Epithelial cell of proximal tubule (primary cell): ENCODE measurements around the gene RXYLT1. TPM values are rescaled to one million over a fixed set of nuclear protein-coding genes. Genes with fewer than 3 reads are reported as not detected.

Experiments used
- DNase-seq: peaks from one replicate; pipeline ENCODE4 v3.0.0-alpha.2; 2011; ENCODE audit warnings: low read depth
- H3K4me3 ChIP-seq: 2 replicates; pipeline ENCODE4 v1.5.1; 2011; ENCODE audit warnings: low read depth, mild to moderate bottlenecking, low read length
- total RNA-seq: library from RNA; depleted of rRNA; stranded (reverse); fragments of >200 nt; gene quantifications from 2 replicates; pipeline ENCODE4 v1.2.3, GENCODE V29; 2015
- TF ChIP-seq, protein P1 (sequence below): conservative IDR thresholded peaks from 2 replicates; pipeline ENCODE4 v1.5.1; 2012; ENCODE audit warnings: low read depth, mild to moderate bottlenecking, low read length

RXYLT1 gene
- total RNA-seq, 1 donor from 2014 or later, result 12.3 TPM

DNA sequence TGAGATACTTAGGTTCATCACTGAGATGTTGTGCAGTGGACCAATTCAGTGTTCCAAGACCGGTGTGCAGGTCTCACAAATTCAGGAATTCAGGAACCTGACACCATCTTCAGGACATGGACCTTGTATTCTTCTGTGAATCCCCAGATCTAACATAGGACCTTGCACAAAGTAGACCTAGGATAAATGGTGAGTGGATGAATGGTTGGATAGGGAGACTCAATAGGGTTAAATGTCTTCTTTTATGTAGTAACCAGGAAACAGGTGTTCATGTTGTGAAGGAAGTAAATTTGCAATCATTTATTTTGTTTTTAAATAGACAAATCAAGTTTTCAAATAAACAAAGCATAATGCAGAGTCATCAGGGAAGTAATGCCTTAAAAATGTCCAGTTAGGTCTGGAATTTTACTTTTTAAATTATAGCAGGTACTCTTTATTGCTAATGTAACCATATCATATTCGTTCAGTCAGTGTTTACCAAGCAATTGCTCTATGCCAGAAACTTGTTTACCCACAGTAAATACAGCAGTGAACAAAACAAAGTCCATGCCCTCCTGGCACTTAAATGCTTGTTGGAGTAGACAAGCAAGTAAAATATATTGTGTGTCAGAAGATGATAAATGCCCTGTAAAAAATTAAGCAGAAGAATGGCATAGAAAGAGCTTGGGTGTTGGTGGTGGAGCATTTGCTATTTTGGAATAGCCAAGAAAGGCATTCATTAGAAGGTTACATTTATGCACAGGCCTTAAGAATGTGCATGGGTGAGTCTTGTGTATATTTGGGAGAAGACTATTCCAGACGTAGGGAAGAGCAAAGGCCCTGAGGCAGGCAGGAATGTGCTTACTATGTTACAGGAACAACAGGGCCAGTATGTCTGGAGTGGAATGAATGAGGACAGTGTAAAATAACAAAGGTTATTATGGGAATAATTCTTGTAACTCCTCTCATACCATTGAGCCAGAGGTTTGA is 26.3 kb downstream of the RXYLT1 start:
- no peak overlapping the region for H3K4me3 ChIP-seq
- DNase-seq, result no peak
- TF ChIP-seq, protein P1, sequence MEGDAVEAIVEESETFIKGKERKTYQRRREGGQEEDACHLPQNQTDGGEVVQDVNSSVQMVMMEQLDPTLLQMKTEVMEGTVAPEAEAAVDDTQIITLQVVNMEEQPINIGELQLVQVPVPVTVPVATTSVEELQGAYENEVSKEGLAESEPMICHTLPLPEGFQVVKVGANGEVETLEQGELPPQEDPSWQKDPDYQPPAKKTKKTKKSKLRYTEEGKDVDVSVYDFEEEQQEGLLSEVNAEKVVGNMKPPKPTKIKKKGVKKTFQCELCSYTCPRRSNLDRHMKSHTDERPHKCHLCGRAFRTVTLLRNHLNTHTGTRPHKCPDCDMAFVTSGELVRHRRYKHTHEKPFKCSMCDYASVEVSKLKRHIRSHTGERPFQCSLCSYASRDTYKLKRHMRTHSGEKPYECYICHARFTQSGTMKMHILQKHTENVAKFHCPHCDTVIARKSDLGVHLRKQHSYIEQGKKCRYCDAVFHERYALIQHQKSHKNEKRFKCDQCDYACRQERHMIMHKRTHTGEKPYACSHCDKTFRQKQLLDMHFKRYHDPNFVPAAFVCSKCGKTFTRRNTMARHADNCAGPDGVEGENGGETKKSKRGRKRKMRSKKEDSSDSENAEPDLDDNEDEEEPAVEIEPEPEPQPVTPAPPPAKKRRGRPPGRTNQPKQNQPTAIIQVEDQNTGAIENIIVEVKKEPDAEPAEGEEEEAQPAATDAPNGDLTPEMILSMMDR, result no peak

DNA sequence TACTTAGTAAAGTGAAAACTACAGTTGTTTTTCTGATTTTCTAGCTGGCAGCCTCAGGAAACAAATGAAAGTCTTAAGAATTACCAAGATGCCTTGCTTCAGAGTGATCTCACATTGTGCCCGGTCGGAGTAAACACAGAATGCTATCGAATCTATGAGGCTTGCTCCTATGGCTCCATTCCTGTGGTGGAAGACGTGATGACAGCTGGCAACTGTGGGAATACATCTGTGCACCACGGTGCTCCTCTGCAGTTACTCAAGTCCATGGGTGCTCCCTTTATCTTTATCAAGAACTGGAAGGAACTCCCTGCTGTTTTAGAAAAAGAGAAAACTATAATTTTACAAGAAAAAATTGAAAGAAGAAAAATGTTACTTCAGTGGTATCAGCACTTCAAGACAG is 28.9 kb downstream of the RXYLT1 start:
- no peak for DNase-seq
- H3K4me3 ChIP-seq, result no peak overlapping the region
- TF ChIP-seq, protein P1, result no peak

DNA sequence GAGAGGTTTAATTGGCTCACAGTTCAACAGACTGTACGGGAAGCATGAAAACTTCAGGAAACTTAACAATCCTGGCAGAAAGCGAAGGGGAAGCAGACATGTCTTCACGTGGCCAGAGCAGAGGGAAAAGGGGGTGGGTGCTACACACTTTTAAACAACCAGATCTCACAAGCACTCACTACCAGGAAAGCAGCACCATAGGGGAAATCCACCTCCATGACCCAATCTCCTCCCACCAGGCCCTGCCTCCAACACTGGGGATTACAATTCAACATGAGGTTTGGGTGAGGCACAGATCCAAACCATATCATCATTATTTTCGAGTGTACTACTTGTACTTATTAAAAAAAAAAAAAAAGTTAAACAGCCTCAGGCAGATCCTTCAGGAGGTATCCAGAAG is 29.9 kb downstream of the RXYLT1 start:
- no peak for DNase-seq
- no peak overlapping the region for H3K4me3 ChIP-seq
- TF ChIP-seq, protein P1, result no peak

DNA sequence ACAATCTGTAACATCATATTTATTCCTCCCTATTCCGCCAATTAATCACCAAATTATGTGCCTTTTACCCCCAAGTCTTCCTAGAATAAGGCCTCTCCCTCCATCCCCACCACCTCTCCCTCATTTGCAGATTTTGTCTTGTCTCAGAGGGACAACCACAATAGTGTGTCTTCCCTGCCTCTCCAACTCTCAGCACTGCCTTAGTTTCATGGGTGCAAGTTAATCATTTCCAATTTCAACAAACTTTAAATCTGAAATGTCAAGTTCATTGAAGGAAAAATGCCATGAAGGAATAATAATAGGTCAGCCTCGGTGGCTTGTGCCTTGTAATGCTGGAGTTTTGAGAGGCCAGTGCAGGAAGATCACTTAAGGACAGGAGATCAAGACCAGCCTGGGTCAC is 31.6 kb downstream of the RXYLT1 start:
- no peak for DNase-seq
- no peak overlapping the region for H3K4me3 ChIP-seq
- TF ChIP-seq, protein P1, result no peak

DNA sequence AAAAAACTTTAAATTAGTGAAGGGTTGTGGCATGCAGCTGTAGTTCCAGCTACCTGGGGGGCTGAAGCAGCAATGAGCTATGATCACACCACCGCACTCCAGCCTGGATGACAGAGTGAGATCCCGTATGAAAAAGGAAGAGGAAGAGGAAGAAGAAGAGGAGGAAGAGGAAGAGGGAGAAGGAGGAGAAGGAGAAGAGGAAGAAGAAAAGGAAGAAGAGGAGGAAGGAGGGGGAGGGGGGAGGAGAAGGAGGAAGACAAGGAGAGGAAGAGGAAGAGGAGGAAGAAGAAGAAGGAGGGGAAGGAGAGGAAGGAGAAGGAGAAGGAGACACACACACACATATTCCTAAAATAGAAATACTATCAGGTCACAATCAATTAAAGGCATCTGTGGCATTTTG is 32.0 kb downstream of the RXYLT1 start:
- TF ChIP-seq, protein P1, result no peak
- H3K4me3 ChIP-seq, result no peak overlapping the region
- DNase-seq, result no peak

DNA sequence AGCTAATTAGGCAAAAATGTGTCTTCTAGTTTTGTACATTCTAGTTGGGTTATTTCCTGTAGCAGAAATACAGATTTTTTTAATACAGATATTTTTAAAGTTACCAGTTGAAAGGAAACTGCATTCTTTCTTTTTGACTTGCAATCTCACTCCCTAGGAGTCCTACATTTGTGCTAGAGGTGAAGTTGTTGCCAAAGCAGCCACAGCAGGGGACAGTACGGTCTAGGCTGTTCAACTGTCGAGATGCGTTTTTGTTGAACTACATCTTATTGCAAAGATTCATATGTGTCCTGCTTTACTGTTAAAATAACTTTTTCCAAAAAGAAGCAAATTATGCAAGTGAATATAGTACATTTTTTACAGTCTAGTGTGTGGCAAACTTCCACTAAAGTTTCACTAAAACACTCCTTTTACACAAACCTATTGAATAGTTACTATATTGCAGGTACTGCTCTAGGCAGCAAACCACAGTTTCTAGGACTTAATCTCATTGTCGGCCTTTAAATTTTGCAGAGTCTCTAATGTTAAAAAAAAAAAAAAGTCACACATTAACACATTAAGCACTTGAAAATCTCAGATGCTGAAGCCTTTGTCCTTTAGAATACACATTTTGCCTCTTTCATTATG is 34.5 kb downstream of the RXYLT1 start:
- H3K4me3 ChIP-seq, result no peak overlapping the region
- TF ChIP-seq, protein P1, result no peak
- DNase-seq, result no peak
